Measurements from ENCODE around the gene RNF34.

GRCh38 chr12:121442028-121442948 lies 42.4 kb downstream of the RNF34 start:
- TF ChIP-seq CTCF (IDR thresholded peaks at IDR 0.05) = no peak
- no peak for TF ChIP-seq EP300 (IDR thresholded peaks at IDR 0.05)
- TF ChIP-seq POLR2AphosphoS5 (IDR thresholded peaks at IDR 0.05) = no peak
- no peak for TF ChIP-seq POLR2A (IDR thresholded peaks at IDR 0.05)
